D721Med (cell line): Measurements from ENCODE around the gene IFITM2.
"Not testable (repeated sequence)": the region's sequence is repeated elsewhere in the genome, so short reads cannot be mapped to it uniquely, and the experiment has no call there.

Experiments used
- DNase-seq: peaks from one replicate; pipeline ENCODE4 v3.0.0; 2011; ENCODE audit warnings: low spot score; ENCODE audit not compliant: insufficient read length
- FAIRE-seq: peaks from 2 replicates; lab custom pipeline; 2011; peaks lifted over from hg19 to GRCh38; lab: Jason Lieb, UNC
- TF ChIP-seq, protein P1 (sequence below): IDR thresholded peaks from 2 replicates; pipeline ENCODE4 v1.5.1; 2012; ENCODE audit warnings: mild to moderate bottlenecking, control low read depth; ENCODE audit not compliant: insufficient read depth; ENCODE audit errors: missing control alignments

IFITM2 gene

DNA sequence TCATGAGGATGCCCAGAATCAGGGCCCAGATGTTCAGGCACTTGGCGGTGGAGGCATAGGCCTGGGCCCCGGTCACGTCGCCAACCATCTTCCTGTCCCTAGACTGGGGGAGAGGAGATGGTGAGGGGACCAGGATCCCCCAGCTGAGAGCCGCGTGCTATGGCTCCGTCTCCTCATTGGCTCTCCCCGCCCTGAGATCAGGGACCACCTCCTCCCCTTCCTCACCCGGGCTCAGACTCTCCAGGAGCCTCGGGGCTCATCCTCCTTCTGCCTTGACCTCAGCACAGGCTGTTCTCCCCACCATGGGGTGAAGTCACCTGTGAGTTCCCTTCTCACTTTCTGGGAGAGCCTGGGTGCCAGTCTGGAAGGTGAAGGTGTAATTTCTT lies 12.3 kb downstream of the IFITM2 start:
- not testable (repeated sequence) for DNase-seq, FAIRE-seq

DNA sequence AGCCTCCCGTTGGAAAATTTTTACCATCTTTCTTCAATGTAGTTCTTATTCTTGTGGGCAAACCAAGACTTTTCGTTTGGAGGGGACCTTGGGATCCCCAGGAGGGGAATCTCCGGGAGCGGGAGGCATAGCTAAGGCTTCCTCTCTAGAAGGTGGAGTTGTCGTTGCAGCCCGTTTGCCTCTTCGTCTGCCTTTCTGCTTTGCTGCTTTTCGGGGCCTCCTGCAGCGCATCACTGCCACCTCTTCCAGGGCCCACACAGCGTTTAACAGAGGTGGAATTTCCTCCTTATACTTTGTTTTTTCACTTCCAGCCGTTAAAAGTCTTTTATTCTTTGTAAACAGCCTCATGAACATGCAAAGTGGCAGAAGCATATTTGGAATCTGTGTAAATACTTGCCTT lies 16.5 kb downstream of the IFITM2 start:
- DNase-seq (no peak), FAIRE-seq (no peak)
- TF ChIP-seq, protein P1, sequence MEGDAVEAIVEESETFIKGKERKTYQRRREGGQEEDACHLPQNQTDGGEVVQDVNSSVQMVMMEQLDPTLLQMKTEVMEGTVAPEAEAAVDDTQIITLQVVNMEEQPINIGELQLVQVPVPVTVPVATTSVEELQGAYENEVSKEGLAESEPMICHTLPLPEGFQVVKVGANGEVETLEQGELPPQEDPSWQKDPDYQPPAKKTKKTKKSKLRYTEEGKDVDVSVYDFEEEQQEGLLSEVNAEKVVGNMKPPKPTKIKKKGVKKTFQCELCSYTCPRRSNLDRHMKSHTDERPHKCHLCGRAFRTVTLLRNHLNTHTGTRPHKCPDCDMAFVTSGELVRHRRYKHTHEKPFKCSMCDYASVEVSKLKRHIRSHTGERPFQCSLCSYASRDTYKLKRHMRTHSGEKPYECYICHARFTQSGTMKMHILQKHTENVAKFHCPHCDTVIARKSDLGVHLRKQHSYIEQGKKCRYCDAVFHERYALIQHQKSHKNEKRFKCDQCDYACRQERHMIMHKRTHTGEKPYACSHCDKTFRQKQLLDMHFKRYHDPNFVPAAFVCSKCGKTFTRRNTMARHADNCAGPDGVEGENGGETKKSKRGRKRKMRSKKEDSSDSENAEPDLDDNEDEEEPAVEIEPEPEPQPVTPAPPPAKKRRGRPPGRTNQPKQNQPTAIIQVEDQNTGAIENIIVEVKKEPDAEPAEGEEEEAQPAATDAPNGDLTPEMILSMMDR, result no peak

DNA sequence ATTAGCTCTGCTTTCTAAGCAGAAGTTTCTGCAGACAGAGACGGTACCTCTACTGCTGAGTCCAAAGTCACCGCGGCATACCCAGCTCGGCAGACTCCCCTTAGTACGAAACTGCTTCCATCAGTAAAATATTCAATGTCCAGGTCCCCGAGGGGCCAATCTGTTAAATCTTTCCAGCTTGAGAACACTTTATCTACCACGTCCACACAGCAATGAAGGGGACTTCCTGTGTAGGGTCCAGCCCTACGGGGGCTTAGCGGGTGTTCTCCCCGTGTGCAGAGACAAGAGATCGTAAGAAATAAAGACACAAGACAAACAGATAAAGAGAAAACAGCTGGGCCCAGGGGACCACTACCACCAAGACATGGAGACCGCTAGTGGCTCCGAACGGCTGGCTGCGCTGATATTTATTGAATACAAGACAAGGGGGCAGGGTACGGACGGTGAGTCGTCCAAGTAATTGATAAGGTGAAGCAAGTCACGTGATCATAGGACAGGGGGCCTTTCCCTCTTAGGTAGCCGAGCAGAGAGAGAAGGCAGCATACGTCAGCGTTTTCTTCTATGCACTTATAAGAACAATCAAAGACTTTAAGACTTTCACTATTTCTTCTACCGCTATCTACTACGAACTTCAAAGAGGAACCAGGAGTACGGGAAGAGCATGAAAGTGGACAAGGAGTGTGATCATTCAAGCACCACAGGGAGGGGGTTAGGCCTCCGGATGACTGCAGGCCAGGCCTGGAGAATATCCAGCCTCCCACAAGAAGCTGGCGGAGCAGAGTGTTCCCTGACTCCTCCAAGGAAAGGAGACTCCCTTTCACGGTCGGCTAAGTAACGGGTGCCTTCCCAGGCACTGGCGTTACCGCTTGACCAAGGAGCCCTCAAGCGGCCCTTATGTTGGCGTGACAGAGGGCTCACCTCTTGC lies 17.2 kb downstream of the IFITM2 start:
- DNase-seq, FAIRE-seq: not testable (repeated sequence)

DNA sequence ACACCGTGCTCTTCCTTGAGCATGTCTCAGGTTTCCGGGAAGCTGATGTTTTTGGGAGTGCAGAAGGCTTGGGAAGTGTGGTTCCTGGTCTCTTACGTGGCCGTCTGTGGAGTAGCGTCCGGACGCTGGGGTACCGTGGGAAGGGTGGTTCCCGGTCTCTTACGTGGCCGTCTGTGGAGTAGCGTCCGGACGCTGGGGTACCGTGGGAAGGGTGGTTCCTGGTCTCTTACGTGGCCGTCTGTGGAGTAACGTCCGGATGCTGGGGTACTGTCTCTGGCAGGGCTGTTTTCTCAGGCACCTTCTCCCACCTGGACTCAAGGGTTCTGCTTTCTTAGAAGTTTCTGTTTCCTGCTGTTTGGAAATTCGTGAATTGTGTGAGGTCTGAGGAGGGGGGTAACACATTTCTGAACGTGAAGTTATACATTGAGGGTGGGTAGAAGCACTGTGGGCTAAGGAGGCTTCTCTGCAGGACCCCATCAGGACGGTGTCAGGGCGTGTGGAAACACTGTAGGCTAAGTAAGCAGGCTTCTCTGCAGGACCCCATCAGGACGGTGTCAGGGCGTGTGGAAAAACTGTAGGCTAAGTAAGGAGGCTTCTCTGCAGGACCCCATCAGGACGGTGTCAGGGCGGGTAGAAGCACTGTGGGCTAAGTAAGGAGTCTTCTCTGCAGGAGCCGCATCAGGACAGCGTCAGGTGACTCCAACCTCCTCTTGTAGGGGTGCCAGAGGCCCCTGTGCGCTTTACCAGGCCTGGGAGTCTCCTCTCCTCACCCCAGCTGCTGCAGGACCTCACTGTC lies 18.4 kb downstream of the IFITM2 start:
- DNase-seq (no peak), FAIRE-seq (no peak)
- TF ChIP-seq, protein P1, result no peak

DNA sequence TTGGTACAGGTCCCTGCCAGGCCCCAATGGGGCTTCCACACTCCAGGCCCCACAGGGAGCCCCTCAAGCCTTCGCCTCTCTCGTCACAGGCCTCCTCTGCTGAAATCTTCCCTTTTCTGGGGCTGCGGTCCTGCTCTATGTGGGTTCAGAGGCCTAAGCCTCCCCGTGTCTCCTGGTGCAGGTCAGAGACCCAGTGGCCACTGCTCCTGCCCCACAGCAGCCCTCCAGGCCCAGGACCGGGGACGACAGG lies 18.9 kb downstream of the IFITM2 start:
- FAIRE-seq, result no peak
- TF ChIP-seq, protein P1, result no peak
- no peak for DNase-seq

DNA sequence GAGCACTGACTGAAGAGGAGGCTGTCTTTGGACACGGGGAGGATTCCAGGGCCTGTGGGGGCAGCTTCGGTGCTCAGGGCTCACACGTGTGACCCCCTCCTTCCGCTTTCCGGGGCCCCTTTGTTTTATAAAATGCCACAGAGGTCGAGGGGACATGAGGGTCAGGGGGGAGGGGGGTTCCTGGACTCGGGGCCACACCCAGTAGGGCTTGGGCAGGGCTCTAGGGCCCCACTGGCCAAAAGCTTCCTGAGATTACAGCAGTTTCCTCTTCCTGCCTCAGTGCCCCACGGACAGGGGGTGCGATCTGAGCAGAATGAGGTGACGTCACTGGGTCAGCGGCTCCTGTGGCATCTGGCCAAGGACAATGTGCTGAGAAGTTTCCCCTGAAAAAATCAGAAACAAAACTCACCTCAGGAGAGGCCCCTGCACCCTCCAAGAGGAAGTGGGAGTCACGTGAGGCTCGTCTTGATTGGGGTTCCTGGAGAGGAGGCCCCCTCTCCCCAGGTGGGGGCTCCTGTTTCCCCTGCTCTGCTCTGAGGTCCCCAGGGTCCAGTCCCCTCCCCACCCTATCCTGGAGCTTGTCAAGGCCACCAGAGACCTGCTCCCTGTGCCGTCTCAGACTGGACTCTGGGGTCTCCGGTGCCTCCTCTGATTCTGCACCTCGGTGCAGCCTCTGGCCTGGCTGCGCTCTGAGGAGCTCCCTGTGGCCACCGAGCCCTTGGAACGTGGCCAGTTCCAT lies 19.4 kb downstream of the IFITM2 start:
- TF ChIP-seq, protein P1, result no peak
- DNase-seq (no peak), FAIRE-seq (no peak)

DNA sequence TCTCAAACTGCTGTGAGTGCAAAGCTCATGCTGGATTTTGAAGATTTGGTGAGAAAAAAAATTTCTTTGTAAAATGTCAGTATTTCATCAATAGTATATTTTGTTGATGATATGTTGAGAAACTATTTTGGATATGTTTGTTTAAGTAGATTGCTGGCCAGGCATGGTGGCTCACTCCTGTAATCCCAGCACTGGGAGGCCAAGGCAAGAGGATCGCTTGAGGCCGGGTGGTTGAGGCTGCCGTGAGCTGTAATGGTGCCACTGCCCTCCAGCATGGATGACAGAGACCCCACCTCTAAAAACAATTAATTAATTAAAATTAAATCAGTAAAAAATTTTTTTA lies 19.9 kb downstream of the IFITM2 start:
- no peak for FAIRE-seq
- no peak for DNase-seq
- TF ChIP-seq, protein P1, result no peak

DNA sequence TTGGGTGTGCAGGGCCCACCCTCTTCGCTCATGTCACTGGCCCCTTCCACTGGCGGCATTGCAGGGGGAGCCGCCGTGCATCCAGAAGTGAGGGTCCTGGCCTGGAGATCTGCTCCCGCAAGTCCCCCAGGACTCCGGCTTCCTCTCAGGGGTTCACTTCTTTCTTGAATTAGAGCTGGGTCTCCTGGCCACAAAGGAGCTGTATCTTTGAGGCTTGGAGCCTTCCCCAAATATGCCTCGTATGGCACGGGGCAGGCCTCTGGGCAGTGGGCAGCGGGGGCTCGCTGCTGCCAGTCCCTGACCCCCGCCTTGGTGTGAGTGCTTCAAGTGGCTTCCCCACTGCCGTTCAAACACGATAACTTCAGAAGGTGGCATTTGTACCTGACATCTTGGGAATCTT lies 20.4 kb downstream of the IFITM2 start:
- TF ChIP-seq, protein P1, result no peak
- DNase-seq (no peak), FAIRE-seq (no peak)

DNA sequence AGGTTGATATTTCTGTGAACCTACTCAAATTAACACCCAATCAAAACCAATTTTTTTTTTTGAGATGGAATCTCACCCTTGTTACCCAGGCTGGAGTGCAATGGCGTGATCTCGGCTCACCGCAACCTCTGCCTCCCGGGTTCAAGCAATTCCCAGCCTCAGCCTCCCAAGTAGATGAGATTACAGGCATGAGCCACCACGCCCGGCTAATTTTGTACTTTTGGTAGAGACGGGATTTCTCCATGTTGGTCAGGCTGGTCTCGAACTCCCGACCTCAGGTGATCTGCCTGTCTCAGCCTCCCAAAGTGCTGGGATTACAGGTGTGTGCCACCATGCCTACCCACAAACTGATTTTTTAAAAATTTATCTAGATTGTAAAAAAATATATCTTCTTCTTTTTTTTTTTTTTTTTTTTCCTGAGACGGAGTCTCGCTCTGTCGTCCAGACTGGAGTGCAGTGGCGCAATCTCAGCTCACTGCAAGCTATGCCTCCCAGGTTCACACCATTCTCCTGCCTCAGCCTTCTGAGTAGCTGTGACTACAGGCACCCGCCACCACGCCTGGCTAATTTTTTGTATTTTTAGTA lies 21.0 kb downstream of the IFITM2 start:
- not testable (repeated sequence) for DNase-seq, FAIRE-seq
